Small intestine (tissue), 7 donors: Measurements from ENCODE around the gene NISCH. TPM values are rescaled to one million over a fixed set of nuclear protein-coding genes. Genes with fewer than 3 reads are reported as not detected.

Experiments
- DNase-seq, 2 donors: peaks; one replicate each; pipeline versions ENCODE4 v3.0.0 to v3.0.0-alpha.2; 2013
- FAIRE-seq: peaks from 2 replicates; lab custom pipeline; 2012; peaks lifted over from hg19 to GRCh38; lab: Jason Lieb, UNC
- H3K27ac ChIP-seq, 3 donors: one replicate each; pipeline ENCODE4 v1.5.1; 2013; ENCODE audit warnings: low read length in 2 of 3, mild to moderate bottlenecking in 2 of 3, control low read depth in 1 of 3, inconsistent platforms in 1 of 3, low read depth in 1 of 3, moderate library complexity in 1 of 3
- H3K27me3 ChIP-seq, 3 donors: one replicate each; pipeline ENCODE4 v1.6.1; 2013; ENCODE audit warnings: low read length in 3 of 3, inconsistent platforms in 1 of 3; ENCODE audit not compliant: control insufficient read depth in 3 of 3, insufficient read depth in 3 of 3
- H3K36me3 ChIP-seq, 3 donors: one replicate each; pipeline ENCODE4 v1.6.1; 2013; ENCODE audit warnings: low read length in 3 of 3, inconsistent platforms in 1 of 3, low read depth in 1 of 3, mild to moderate bottlenecking in 1 of 3, moderate library complexity in 1 of 3; ENCODE audit not compliant: control insufficient read depth in 3 of 3, insufficient read depth in 2 of 3
- H3K4me1 ChIP-seq, 3 donors: one replicate each; pipeline ENCODE4 v1.6.1; 2013; ENCODE audit warnings: low read length in 2 of 3, inconsistent platforms in 1 of 3, low read depth in 1 of 3, mild to moderate bottlenecking in 1 of 3, moderate library complexity in 1 of 3; ENCODE audit not compliant: control insufficient read depth in 3 of 3, insufficient read depth in 2 of 3
- H3K4me3 ChIP-seq, 3 donors: one replicate each; pipeline ENCODE4 v1.5.1; 2013; ENCODE audit warnings: low read length in 3 of 3, control low read depth in 1 of 3, inconsistent platforms in 1 of 3, low read depth in 1 of 3, mild to moderate bottlenecking in 1 of 3, moderate library complexity in 1 of 3
- H3K9me3 ChIP-seq, 2 donors: one replicate each; pipeline ENCODE4 v1.6.1; 2013; ENCODE audit warnings: low read depth in 1 of 2, low read length in 1 of 2; ENCODE audit not compliant: control insufficient read depth in 2 of 2, insufficient read depth in 1 of 2
- WGBS, 3 donors: extraction: QIAGEN DNeasy Blood & Tissue Kit; methylation state at CpG; one replicate each; pipeline ENCODE4 v1.1.7; 2013; 5-methylcytosine and 5-hydroxymethylcytosine counted together
- polyA plus RNA-seq, 4 donors: library from polyadenylated mRNA; stranded (reverse) in 3 of 4; unstranded in 1 of 4; fragments of 200-250 nt in 3 of 4; fragments of 120-200 nt in 1 of 4; gene quantifications; one replicate each; pipeline versions ENCODE4 v1.2.1 to v1.2.3, GENCODE V29; 2013
- donor health status: healthy with polysubstance abuse.
- donor health status: control.
- donor health status: control.
- donor health status: Bipolar disorder and iron deficiency.
- donor health status: healthy.

NISCH gene
- polyA plus RNA-seq, 4 donors: 25.9 to 78.1 (median 27.9) TPM

- Histone ChIP-seq H3K36me3 (no peaks in the 10 kb centered on the region), H3K27ac (no peak overlapping the region), H3K27me3 (peaks cover 0 to 2% (median 0%) of the 10 kb centered on the region in 3 donors), H3K9me3 (no peaks in the 10 kb centered on the region), H3K4me3 (no peak overlapping the region), H3K4me1 (no peaks in the 10 kb centered on the region)
- FAIRE-seq: no peak
- WGBS, 3 donors: 67 to 81% (median 81%) methylated on average over 4 of the region's 4 CpGs
- DNase-seq: no peak
Observed at GRCh38 chr3:52432691-52433141, 22.7 kb upstream of the NISCH start.

GRCh38 chr3:52433328-52433995 is 21.9 kb upstream of the NISCH start:
- Histone ChIP-seq H3K4me3 (no peak overlapping the region), H3K4me1 (no peaks in the 10 kb centered on the region), H3K27me3 (peaks cover 0 to 2% (median 0%) of the 10 kb centered on the region in 3 donors), H3K36me3 (no peaks in the 10 kb centered on the region), H3K9me3 (no peaks in the 10 kb centered on the region), H3K27ac (no peak overlapping the region)
- no peak for FAIRE-seq
- WGBS, 3 donors: 18 to 47% (median 27%) methylated on average over 10 of the region's 10 CpGs
- DNase-seq: no peak

GRCh38 chr3:52433996-52434479 is 21.4 kb upstream of the NISCH start:
- DNase-seq (no peak), FAIRE-seq (no peak)
- Histone ChIP-seq H3K4me3 (no peak overlapping the region), H3K9me3 (no peaks in the 10 kb centered on the region), H3K4me1 (no peaks in the 10 kb centered on the region), H3K27ac (no peak overlapping the region), H3K27me3 (peaks cover 0 to 2% (median 0%) of the 10 kb centered on the region in 3 donors), H3K36me3 (no peaks in the 10 kb centered on the region)
- 90 to 94% (median 92%) methylated on average over 6 of the region's 6 CpGs for WGBS, 3 donors

- no peak for FAIRE-seq
- Histone ChIP-seq H3K27me3 (peaks cover 0 to 2% (median 0%) of the 10 kb centered on the region in 3 donors), H3K27ac (no peak overlapping the region), H3K4me1 (no peaks in the 10 kb centered on the region), H3K36me3 (no peaks in the 10 kb centered on the region), H3K9me3 (no peaks in the 10 kb centered on the region), H3K4me3 (no peak overlapping the region)
- no peak for DNase-seq
- WGBS, 3 donors: 79 to 90% (median 89%) methylated on average over 9 of the region's 9 CpGs
Observed at GRCh38 chr3:52434491-52435115, 20.8 kb upstream of the NISCH start.

- Histone ChIP-seq H3K27me3 (peaks cover 0 to 2% (median 0%) of the 10 kb centered on the region in 3 donors), H3K4me3 (no peak overlapping the region)
- 95% methylated on average over 32 of the region's 32 CpGs for WGBS, 3 donors
Observed at GRCh38 chr3:52435246-52436101, 19.9 kb upstream of the NISCH start.

GRCh38 chr3:52436500-52437149 is 18.8 kb upstream of the NISCH start:
- no peak for FAIRE-seq

More at GRCh38 chr3:52435246-52436101, 19.9 kb upstream of the NISCH start:
- H3K4me1 ChIP-seq: no peaks in the 10 kb centered on the region
- no peak overlapping the region for H3K27ac ChIP-seq
- no peak for FAIRE-seq
- H3K9me3 ChIP-seq: no peaks in the 10 kb centered on the region
- no peaks in the 10 kb centered on the region for H3K36me3 ChIP-seq
- DNase-seq: no peak

GRCh38 chr3:52437326-52438103 is 17.9 kb upstream of the NISCH start:
- H3K27me3 ChIP-seq: no peaks in the 10 kb centered on the region
- peak in 1 of 2 donors; percentile 52 for DNase-seq
- no peaks in the 10 kb centered on the region for H3K9me3 ChIP-seq
- no peak overlapping the region for H3K4me3 ChIP-seq
- H3K4me1 ChIP-seq: no peaks in the 10 kb centered on the region
- H3K27ac ChIP-seq: no peak overlapping the region
- FAIRE-seq: no peak
- 38 to 88% (median 56%) methylated on average over 12 to 15 of the region's 15 CpGs for WGBS, 3 donors
- H3K36me3 ChIP-seq: no peaks in the 10 kb centered on the region

More at GRCh38 chr3:52436500-52437149, 18.8 kb upstream of the NISCH start:
- no peaks in the 10 kb centered on the region for H3K36me3 ChIP-seq
- H3K4me1 ChIP-seq: no peaks in the 10 kb centered on the region
- H3K4me3 ChIP-seq: no peak overlapping the region
- WGBS, 3 donors: 79 to 92% (median 88%) methylated on average over 12 to 13 of the region's 13 CpGs
- no peak overlapping the region for H3K27ac ChIP-seq
- H3K9me3 ChIP-seq: no peaks in the 10 kb centered on the region
- no peak for DNase-seq
- no peaks in the 10 kb centered on the region for H3K27me3 ChIP-seq
